ENCODE measurements around the gene HK1.

Gene HK1

GRCh38 chr10:69377191-69377590 is 98.9 kb downstream of the HK1 start:
- Histone ChIP-seq H3K27ac (no peak overlapping the region), H3K36me3 (peaks cover 41% of the 10 kb centered on the region), H3K27me3 (ENCODE audit: insufficient read depth, low read depth, severe bottlenecking) (no peaks in the 10 kb centered on the region), H3K4me3 (ENCODE audit: low read depth, low read length) (no peak overlapping the region), H3K9me3 (ENCODE audit: severe bottlenecking) (no peaks in the 10 kb centered on the region)
- DNase-seq = no peak
- TF ChIP-seq CTCF (IDR thresholded peaks at IDR 0.05; ENCODE audit: low read depth, low read length) = no peak

DNA sequence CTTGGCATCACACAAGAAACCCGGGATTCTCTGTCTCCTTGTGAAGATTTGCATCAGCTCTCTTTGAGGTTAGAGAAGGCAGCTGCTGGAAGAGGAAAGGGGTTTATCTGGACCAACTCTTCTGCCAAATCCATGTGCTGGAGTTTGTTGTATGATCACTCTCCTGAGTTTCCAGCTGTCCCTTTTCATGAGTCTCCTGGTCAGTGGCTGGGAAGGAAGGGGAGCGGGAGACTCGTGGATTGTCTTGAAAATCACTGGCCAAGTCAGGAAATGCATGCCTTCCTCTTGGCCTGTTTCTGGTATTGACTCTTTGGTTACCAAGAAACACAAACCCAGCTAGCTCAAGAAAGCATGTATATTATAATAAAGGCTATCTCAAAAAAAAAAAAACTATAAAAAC is 99.6 kb downstream of the HK1 start:
- H3K27me3 ChIP-seq (ENCODE audit: insufficient read depth, low read depth, severe bottlenecking) = no peaks in the 10 kb centered on the region
- H3K9me3 ChIP-seq (ENCODE audit: severe bottlenecking) = no peaks in the 10 kb centered on the region
- TF ChIP-seq CTCF (IDR thresholded peaks at IDR 0.05; ENCODE audit: low read depth, low read length) = no peak
- no peak overlapping the region for H3K27ac ChIP-seq
- H3K36me3 ChIP-seq = peaks cover 45% of the 10 kb centered on the region
- no peak for DNase-seq
- H3K4me3 ChIP-seq (ENCODE audit: low read depth, low read length) = no peak overlapping the region

GRCh38 chr10:69379800-69380199 is 101.5 kb downstream of the HK1 start:
- no peak for DNase-seq
- no peak for TF ChIP-seq CTCF (IDR thresholded peaks at IDR 0.05; ENCODE audit: low read depth, low read length)
- Histone ChIP-seq H3K36me3 (peaks cover 54% of the 10 kb centered on the region), H3K27me3 (ENCODE audit: insufficient read depth, low read depth, severe bottlenecking) (no peaks in the 10 kb centered on the region), H3K27ac (no peak overlapping the region), H3K4me3 (ENCODE audit: low read depth, low read length) (no peak overlapping the region), H3K9me3 (ENCODE audit: severe bottlenecking) (no peaks in the 10 kb centered on the region)

DNA sequence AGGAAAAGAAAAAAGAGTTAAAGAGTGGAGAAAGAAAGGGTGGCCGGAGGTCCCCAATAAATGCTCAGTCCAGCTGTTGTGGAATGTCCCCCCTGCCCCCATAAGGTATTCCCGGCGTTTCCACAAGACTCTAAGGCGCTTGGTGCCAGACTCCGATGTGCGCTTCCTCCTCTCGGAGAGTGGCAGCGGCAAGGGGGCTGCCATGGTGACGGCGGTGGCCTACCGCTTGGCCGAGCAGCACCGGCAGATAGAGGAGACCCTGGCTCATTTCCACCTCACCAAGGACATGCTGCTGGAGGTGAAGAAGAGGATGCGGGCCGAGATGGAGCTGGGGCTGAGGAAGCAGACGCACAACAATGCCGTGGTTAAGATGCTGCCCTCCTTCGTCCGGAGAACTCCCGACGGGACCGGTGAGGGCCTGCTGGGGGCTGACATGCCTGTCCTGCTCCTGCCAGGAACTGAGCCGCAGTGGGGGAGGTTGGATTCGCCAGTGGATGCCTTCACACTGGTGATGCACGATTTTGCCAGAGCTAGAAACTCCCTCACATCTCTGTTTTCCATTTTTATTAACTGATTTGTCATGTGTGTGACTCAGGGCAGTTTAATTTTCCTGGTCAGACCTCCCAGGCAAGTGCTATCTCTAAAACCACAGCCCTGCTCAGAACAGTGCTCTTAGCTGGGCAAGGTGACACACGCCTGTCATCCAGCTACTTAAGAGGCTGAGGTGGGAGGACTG is 104.3 kb downstream of the HK1 start:
- Histone ChIP-seq H3K9me3 (ENCODE audit: severe bottlenecking) (no peaks in the 10 kb centered on the region), H3K27me3 (ENCODE audit: insufficient read depth, low read depth, severe bottlenecking) (no peaks in the 10 kb centered on the region), H3K4me3 (ENCODE audit: low read depth, low read length) (no peak overlapping the region), H3K27ac (no peak overlapping the region), H3K36me3 (peaks cover 59% of the 10 kb centered on the region)
- no peak for DNase-seq
- TF ChIP-seq CTCF (IDR thresholded peaks at IDR 0.05; ENCODE audit: low read depth, low read length) = no peak

- H3K27ac ChIP-seq = no peak overlapping the region; the same call in 1 of the 2 replicates
- peak; percentile 40 for TF ChIP-seq CTCF (IDR thresholded peaks at IDR 0.05; ENCODE audit: low read depth, low read length)
- no peaks in the 10 kb centered on the region for H3K27me3 ChIP-seq (ENCODE audit: insufficient read depth, low read depth, severe bottlenecking)
- H3K4me3 ChIP-seq (ENCODE audit: low read depth, low read length) = no peak overlapping the region
- H3K36me3 ChIP-seq = peaks cover 63% of the 10 kb centered on the region
- peak; percentile 68 for DNase-seq
- H3K9me3 ChIP-seq (ENCODE audit: severe bottlenecking) = no peaks in the 10 kb centered on the region
These were observed 105.3 kb downstream of the HK1 start for GRCh38 chr10:69383558-69383957.

- Histone ChIP-seq H3K27ac (peak overlapping the region; percentile 21; the same call in 1 of the 2 replicates), H3K27me3 (ENCODE audit: insufficient read depth, low read depth, severe bottlenecking) (no peaks in the 10 kb centered on the region), H3K9me3 (ENCODE audit: severe bottlenecking) (no peaks in the 10 kb centered on the region), H3K4me3 (ENCODE audit: low read depth, low read length) (no peak overlapping the region), H3K36me3 (peaks cover 66% of the 10 kb centered on the region)
- no peak for DNase-seq
- TF ChIP-seq CTCF (IDR thresholded peaks at IDR 0.05; ENCODE audit: low read depth, low read length) = no peak
These were observed 106.0 kb downstream of the HK1 start for GRCh38 chr10:69384320-69384719.
